Measurements from ENCODE around the gene TACO1.

DNA sequence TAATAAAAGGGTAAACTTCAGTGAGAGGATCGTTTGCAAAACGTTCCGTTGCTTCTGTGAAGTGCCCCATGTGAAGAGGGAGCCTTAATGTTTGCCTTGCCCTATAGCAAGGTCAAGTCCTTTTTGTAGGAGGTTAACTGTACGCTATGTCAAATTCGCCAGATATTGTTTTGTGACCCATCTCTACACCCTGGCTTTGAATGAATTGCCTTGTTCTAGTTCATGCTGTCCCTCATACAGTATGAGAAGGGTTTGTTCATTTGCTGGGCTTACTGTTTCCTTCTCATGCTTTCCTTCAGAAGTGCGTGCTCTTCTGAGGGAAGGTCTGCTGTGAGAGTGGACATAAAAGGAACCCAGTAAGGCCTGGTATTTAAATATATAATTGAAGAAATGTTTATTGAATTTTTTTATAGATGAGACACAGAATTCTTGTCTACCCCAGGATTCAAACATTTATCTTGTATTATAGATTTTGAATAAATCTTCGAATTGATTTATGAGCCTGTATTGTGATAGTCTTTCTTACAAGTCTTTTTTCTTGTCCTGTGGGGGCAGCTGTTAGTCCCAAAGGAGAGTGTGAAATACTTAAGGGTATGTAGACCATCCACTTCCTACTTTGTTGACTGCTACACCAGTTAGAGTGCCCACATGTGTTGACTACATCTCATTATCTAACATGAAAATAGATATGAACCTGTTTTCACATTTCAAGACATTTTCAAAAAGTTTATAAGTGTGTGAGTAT lies 23.3 kb downstream of the TACO1 start:
- TF ChIP-seq GATA2 (IDR thresholded peaks at IDR 0.05; ENCODE audit: low read depth, low read length) (no peak), GATA3 (IDR thresholded peaks at IDR 0.05; ENCODE audit: low read depth, low read length) (no peak)

Measured in SH-SY5Y (cell line).